Type B pancreatic cell (in vitro differentiated cells): Measurements from ENCODE around the gene CRACR2A. TPM values are rescaled to one million over a fixed set of nuclear protein-coding genes. Genes with fewer than 3 reads are reported as not detected.

Experiments
- DNase-seq: peaks from one replicate; pipeline ENCODE4 v3.0.0; 2021; ENCODE audit warnings: mixed read lengths; ENCODE audit not compliant: unreplicated experiment; ENCODE audit errors: extremely low spot score
- H3K27ac Mint-ChIP-seq: 2 replicates; pipeline ENCODE4 v1.8.0; 2021; ENCODE audit warnings: mild to moderate bottlenecking, mixed read lengths
- H3K27me3 Mint-ChIP-seq: 2 replicates; pipeline ENCODE4 v1.8.0; 2021; ENCODE audit warnings: mixed read lengths
- H3K36me3 Mint-ChIP-seq: 2 replicates; pipeline ENCODE4 v1.8.0; 2021; ENCODE audit warnings: mixed read lengths
- H3K4me1 Mint-ChIP-seq: one replicate; pipeline ENCODE4 v1.8.0; 2021; ENCODE audit warnings: mixed read lengths; ENCODE audit not compliant: unreplicated experiment
- H3K4me3 Mint-ChIP-seq: 2 replicates; pipeline ENCODE4 v1.8.0; 2021; ENCODE audit warnings: mild to moderate bottlenecking, mixed read lengths
- H3K9me3 Mint-ChIP-seq: 2 replicates; pipeline ENCODE4 v1.8.0; 2021; ENCODE audit warnings: mixed read lengths
- total RNA-seq: library from RNA; stranded (reverse); gene quantifications from 2 replicates; pipeline ENCODE4 v1.2.1, GENCODE V29; 2021; ENCODE audit warnings: low replicate concordance
- TF ChIP-seq, protein P1 (sequence below): fragments of 200-600 bp; sonication (generic); conservative IDR thresholded peaks from 2 replicates; pipeline ENCODE4 v1.5.0; 2021; ENCODE audit warnings: antibody characterized with exemption, mild to moderate bottlenecking

Gene CRACR2A
- total RNA-seq, 1 donor from 2014 or later = 1.9 TPM

DNA sequence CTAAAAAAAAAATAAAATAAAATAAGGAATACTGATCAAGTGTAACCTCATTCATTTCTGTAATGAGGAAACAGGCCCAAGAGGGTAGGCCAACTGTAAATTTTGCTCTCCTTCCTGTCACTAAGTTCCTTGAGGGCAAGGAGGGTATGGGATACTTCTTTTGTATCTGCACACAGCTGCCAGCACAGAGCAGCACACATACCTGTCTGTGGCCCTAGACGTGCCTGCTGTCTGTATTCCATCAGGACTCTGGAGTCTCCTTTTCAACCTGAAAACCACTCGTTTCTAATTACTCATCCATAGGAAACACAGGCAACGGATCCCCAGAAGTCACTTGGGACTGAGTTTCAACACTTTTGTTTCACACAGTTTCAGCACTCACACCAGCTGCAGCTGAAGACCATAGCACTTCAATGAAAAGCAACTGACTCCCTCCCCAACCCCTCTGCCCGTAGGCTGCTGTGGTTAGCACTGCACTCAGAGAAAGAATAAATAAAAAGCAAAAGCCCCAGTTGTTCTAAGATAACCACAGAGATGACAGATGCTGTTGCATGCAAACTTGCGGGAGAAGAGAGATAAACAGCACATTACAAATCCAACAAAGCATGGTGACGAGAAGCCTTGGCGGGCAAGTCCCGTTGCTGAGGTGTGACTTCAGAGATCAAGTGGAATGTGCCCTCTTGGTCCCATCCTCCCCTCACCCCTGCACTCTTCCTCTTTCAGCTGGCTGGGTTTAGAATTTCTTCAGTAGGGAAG, 24.9 kb downstream of the CRACR2A start:
- Mint-ChIP-seq H3K36me3 (no peaks in the 10 kb centered on the region), H3K4me3 (no peak overlapping the region), H3K27me3 (peaks cover 24% of the 10 kb centered on the region), H3K27ac (no peak overlapping the region), H3K4me1 (peaks cover 11% of the 10 kb centered on the region), H3K9me3 (no peaks in the 10 kb centered on the region)
- TF ChIP-seq, protein P1, sequence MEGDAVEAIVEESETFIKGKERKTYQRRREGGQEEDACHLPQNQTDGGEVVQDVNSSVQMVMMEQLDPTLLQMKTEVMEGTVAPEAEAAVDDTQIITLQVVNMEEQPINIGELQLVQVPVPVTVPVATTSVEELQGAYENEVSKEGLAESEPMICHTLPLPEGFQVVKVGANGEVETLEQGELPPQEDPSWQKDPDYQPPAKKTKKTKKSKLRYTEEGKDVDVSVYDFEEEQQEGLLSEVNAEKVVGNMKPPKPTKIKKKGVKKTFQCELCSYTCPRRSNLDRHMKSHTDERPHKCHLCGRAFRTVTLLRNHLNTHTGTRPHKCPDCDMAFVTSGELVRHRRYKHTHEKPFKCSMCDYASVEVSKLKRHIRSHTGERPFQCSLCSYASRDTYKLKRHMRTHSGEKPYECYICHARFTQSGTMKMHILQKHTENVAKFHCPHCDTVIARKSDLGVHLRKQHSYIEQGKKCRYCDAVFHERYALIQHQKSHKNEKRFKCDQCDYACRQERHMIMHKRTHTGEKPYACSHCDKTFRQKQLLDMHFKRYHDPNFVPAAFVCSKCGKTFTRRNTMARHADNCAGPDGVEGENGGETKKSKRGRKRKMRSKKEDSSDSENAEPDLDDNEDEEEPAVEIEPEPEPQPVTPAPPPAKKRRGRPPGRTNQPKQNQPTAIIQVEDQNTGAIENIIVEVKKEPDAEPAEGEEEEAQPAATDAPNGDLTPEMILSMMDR = no peak
- DNase-seq = no peak

DNA sequence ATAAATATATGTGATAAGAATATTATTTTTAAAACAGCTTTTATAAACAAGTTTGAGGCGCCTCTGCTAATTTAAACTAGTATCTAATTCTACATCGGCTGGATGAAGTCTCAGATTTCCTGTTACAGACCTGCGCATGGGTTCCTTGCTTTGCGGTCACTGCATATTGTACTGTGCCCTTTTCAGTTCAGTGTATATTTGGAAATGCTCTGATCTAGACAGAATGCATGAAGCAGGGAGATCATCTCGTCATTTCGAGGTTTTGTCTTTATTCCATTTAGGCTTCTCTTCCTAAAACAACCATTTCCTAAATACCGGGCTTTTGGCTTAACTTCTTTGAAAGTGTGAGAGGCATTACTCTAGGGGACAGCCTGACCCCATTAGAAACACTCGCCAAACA, 25.6 kb downstream of the CRACR2A start:
- Mint-ChIP-seq H3K27me3 (peaks cover 28% of the 10 kb centered on the region), H3K27ac (no peak overlapping the region), H3K4me1 (peaks cover 11% of the 10 kb centered on the region), H3K36me3 (no peaks in the 10 kb centered on the region), H3K9me3 (no peaks in the 10 kb centered on the region), H3K4me3 (no peak overlapping the region)
- DNase-seq = no peak
- TF ChIP-seq, protein P1 = no peak

DNA sequence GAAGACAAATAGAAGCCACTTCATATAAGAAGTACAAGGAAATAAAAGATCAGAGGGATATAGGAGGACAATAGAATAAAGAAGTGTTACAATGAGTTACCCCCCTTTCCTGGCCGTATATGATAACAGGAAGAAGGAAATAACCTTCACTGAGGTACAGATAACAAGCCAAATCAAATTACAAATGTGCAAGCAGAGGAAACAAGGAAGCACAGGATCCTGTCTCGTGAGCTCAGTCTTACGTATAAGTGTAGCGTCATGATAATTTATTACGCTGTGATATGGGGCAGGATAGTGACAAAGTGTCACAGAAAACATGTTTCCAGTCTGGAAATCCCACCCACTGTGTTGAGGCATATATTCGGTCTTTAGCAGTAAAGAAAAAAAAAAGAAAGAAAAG, 26.5 kb downstream of the CRACR2A start:
- TF ChIP-seq, protein P1 = no peak
- Mint-ChIP-seq H3K36me3 (no peaks in the 10 kb centered on the region), H3K4me3 (no peak overlapping the region), H3K9me3 (no peaks in the 10 kb centered on the region), H3K27me3 (peaks cover 25% of the 10 kb centered on the region), H3K27ac (no peak overlapping the region), H3K4me1 (peaks cover 11% of the 10 kb centered on the region)
- no peak for DNase-seq

DNA sequence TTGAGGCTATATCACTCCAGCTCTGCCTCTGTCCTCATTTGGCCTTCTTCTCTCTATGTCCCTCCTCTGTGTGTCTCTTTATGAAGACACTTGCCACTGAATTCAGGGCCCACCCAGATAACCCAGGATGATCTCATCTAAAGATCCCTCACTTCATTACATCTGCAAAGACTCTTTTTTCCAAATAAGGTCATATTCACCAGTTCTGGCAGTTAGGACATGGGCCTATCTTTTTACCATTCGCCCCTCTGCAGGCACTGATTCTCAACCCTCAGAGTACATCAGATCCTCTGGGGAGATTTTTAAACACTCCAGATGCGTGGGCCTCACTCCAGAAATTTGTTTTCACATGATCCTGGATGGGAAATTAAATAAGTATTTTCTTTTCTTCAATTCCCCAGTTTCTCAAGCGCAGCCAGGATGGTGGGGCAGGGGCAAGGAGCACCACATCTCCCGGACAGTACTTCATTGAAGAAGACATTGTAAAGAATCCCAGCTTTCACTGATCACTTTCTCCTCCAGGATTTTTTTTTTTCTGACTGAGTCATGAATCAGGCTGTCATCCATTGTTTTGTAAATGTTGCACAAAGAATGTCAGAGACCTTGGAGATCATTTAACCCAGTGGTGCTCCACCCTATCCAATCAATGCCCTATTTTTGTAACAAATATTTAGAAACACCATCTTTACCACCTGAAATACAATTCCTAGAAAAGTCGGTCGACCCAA, 27.4 kb downstream of the CRACR2A start:
- TF ChIP-seq, protein P1 = no peak
- Mint-ChIP-seq H3K9me3 (no peaks in the 10 kb centered on the region), H3K4me3 (no peak overlapping the region), H3K27me3 (peaks cover 32% of the 10 kb centered on the region), H3K27ac (no peak overlapping the region), H3K4me1 (peaks cover 11% of the 10 kb centered on the region), H3K36me3 (no peaks in the 10 kb centered on the region)
- DNase-seq = no peak

DNA sequence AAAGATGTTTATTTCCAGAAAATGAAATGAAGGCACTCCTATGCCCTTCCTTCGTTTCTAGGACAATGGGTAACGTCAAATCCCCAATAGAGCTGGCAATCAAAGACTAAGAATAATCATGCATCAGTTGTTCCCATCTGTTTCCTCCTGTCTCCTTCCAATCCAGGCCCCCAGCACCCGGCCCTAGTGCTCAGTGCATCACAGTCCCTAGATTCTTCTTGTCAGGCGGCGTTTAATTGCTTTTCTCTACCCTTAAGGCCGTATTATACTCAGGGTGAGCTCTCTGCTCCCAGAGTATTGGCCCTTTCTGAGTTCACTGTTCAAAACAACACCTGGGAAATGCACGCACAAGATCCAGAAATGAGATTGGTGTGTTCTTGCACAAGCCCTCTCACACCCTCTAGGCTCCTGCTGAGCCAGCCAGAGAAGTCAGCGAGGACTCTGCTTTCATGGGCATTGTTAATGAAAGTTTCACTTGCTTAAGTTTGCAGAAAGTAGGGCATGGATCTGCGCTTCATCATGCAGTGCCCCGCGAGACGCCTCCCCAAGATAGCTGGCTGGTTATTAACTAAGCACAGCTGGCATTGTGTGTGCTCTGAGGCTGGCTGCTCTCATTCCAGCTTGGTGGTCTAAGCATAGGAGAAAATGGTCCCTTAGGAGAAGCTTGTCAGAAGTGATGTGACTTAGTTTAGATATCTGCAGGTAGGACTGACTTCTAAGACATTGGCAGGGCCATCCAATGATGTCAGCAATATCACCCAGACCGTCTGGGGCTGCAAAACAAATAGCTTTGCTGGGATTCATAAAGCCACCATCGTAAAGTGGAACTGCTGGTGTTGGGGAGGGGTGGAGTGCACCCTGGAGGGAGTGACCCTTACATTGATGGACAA, 28.7 kb downstream of the CRACR2A start:
- Mint-ChIP-seq H3K27ac (no peak overlapping the region), H3K4me3 (no peak overlapping the region), H3K4me1 (peaks cover 11% of the 10 kb centered on the region), H3K27me3 (peaks cover 35% of the 10 kb centered on the region), H3K9me3 (no peaks in the 10 kb centered on the region), H3K36me3 (no peaks in the 10 kb centered on the region)
- DNase-seq = no peak
- TF ChIP-seq, protein P1 = no peak
